HG02571 (cell line): ENCODE results near the gene LRRC71.

ENCODE experiments used
- ATAC-seq: cut with Tn5 transposase; IDR thresholded peaks from one replicate; pipeline ENCODE4 v1.9.1; 2021; ENCODE audit warnings: mild to moderate bottlenecking, moderate library complexity; ENCODE audit not compliant: unreplicated experiment

The LRRC71 gene

GRCh38 chr1:156905176-156905575, 15.3 kb upstream of the LRRC71 start:
- ATAC-seq = no peak

- ATAC-seq = no peak
These were observed 14.8 kb upstream of the LRRC71 start for GRCh38 chr1:156905651-156906050.

- ATAC-seq = no peak
These were observed 14.1 kb upstream of the LRRC71 start for GRCh38 chr1:156906206-156906906.

GRCh38 chr1:156908541-156908940, 11.9 kb upstream of the LRRC71 start:
- no peak for ATAC-seq

GRCh38 chr1:156908955-156909354, 11.5 kb upstream of the LRRC71 start:
- no peak for ATAC-seq

GRCh38 chr1:156909671-156910070, 10.8 kb upstream of the LRRC71 start:
- ATAC-seq = no peak

- no peak for ATAC-seq
These were observed 10.1 kb upstream of the LRRC71 start for GRCh38 chr1:156910309-156910782.

- no peak for ATAC-seq
These were observed 8.7 kb upstream of the LRRC71 start for GRCh38 chr1:156911577-156912298.

GRCh38 chr1:156912310-156912709, 8.1 kb upstream of the LRRC71 start:
- no peak for ATAC-seq

- ATAC-seq = no peak
These were observed 7.3 kb upstream of the LRRC71 start for GRCh38 chr1:156912861-156913808.

GRCh38 chr1:156913809-156914387, 6.5 kb upstream of the LRRC71 start:
- no peak for ATAC-seq

GRCh38 chr1:156914440-156914856, 6.0 kb upstream of the LRRC71 start:
- ATAC-seq = no peak

GRCh38 chr1:156921053-156921529, 659 bp downstream of the LRRC71 start:
- ATAC-seq = no peak

GRCh38 chr1:156922986-156923669, 2.7 kb downstream of the LRRC71 start:
- no peak for ATAC-seq

- ATAC-seq = no peak
These were observed 3.4 kb downstream of the LRRC71 start for GRCh38 chr1:156923670-156924477.

- ATAC-seq = no peak
These were observed 4.2 kb downstream of the LRRC71 start for GRCh38 chr1:156924478-156925153.

GRCh38 chr1:156925154-156926010, 5.0 kb downstream of the LRRC71 start:
- ATAC-seq = no peak

- no peak for ATAC-seq
These were observed 5.7 kb downstream of the LRRC71 start for GRCh38 chr1:156926175-156926574.
